ENCODE results near the gene ELOVL5. TPM values are rescaled to one million over a fixed set of nuclear protein-coding genes. Genes with fewer than 3 reads are reported as not detected.

ELOVL5 gene
- total and polyA plus RNA-seq, 4 donors: 22.1 to 77.8 (median 57.8) TPM

DNA sequence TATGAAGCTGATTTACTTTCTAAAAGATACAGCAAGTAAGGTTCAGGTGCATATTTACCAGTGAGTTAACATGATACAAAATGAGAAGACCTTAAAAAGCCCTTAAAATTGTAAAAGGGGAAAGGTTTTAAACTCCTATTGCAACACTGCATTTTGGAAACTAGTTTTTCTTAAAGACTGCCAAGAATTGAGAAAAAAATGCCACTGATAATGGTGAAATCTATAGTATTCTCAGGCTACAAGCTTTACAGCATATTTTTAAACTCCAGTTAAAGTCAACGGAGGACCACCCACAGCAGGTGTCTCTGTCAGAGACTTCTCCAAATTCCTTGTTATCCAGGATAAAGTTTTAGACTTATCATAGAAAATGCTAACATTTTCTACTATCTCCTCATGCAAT is 53.6 kb downstream of the ELOVL5 start:
- H3K9ac ChIP-seq (ENCODE audit: low read depth in 1 of 2, low read length in 2 of 2): no peak overlapping the region
- peaks cover 0 to 15% (median 6%) of the 10 kb centered on the region in 4 donors for H3K36me3 ChIP-seq (ENCODE audit: control insufficient read depth in 4 of 4, insufficient read depth in 3 of 4, low read depth in 1 of 4, low read length in 3 of 4)
- no peak for DNase-seq (ENCODE audit: low spot score)
- peaks cover 7 to 44% (median 41%) of the 10 kb centered on the region in 4 donors for H3K4me1 ChIP-seq (ENCODE audit: control insufficient read depth in 4 of 4, insufficient read depth in 4 of 4, low read length in 3 of 4)
- no peak overlapping the region for H3K27ac ChIP-seq (ENCODE audit: low read depth in 1 of 2, low read length in 2 of 2)
- no peak overlapping the region for H3K4me3 ChIP-seq (ENCODE audit: low read depth in 1 of 3, low read length in 3 of 3)
- no peaks in the 10 kb centered on the region for H3K27me3 ChIP-seq (ENCODE audit: control insufficient read depth in 4 of 4, insufficient read depth in 4 of 4, low read length in 3 of 4)
- TF ChIP-seq FOXA1 (IDR thresholded peaks at IDR 0.05) (no peak), SP1 (IDR thresholded peaks at IDR 0.05) (no peak), FOXA2 (IDR thresholded peaks at IDR 0.05) (no peak), NR2F2 (IDR thresholded peaks at IDR 0.05) (no peak), TAF1 (conservative IDR thresholded peaks at IDR 0.05) (no peak), HNF4G (IDR thresholded peaks at IDR 0.05) (no peak), GABPA (IDR thresholded peaks at IDR 0.05 in 1 of 2, conservative IDR thresholded peaks at IDR 0.05 in 1 of 2) (no peak), EGR1 (IDR thresholded peaks at IDR 0.05; ENCODE audit: low read depth in 2 of 2) (no peak), HNF4A (conservative IDR thresholded peaks at IDR 0.05) (no peak), RXRA (IDR thresholded peaks at IDR 0.05) (no peak), JUND (IDR thresholded peaks at IDR 0.05) (no peak), ZBTB33 (IDR thresholded peaks at IDR 0.05) (no peak), RAD21 (IDR thresholded peaks at IDR 0.05) (no peak)
- TF ChIP-seq, protein P1, sequence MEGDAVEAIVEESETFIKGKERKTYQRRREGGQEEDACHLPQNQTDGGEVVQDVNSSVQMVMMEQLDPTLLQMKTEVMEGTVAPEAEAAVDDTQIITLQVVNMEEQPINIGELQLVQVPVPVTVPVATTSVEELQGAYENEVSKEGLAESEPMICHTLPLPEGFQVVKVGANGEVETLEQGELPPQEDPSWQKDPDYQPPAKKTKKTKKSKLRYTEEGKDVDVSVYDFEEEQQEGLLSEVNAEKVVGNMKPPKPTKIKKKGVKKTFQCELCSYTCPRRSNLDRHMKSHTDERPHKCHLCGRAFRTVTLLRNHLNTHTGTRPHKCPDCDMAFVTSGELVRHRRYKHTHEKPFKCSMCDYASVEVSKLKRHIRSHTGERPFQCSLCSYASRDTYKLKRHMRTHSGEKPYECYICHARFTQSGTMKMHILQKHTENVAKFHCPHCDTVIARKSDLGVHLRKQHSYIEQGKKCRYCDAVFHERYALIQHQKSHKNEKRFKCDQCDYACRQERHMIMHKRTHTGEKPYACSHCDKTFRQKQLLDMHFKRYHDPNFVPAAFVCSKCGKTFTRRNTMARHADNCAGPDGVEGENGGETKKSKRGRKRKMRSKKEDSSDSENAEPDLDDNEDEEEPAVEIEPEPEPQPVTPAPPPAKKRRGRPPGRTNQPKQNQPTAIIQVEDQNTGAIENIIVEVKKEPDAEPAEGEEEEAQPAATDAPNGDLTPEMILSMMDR (IDR thresholded peaks at IDR 0.05; ENCODE audit: low read depth, low read length, missing input control): no peak
- TF ChIP-seq, protein P2, sequence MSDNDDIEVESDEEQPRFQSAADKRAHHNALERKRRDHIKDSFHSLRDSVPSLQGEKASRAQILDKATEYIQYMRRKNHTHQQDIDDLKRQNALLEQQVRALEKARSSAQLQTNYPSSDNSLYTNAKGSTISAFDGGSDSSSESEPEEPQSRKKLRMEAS (IDR thresholded peaks at IDR 0.05): no peak
- TF ChIP-seq, protein P3, sequence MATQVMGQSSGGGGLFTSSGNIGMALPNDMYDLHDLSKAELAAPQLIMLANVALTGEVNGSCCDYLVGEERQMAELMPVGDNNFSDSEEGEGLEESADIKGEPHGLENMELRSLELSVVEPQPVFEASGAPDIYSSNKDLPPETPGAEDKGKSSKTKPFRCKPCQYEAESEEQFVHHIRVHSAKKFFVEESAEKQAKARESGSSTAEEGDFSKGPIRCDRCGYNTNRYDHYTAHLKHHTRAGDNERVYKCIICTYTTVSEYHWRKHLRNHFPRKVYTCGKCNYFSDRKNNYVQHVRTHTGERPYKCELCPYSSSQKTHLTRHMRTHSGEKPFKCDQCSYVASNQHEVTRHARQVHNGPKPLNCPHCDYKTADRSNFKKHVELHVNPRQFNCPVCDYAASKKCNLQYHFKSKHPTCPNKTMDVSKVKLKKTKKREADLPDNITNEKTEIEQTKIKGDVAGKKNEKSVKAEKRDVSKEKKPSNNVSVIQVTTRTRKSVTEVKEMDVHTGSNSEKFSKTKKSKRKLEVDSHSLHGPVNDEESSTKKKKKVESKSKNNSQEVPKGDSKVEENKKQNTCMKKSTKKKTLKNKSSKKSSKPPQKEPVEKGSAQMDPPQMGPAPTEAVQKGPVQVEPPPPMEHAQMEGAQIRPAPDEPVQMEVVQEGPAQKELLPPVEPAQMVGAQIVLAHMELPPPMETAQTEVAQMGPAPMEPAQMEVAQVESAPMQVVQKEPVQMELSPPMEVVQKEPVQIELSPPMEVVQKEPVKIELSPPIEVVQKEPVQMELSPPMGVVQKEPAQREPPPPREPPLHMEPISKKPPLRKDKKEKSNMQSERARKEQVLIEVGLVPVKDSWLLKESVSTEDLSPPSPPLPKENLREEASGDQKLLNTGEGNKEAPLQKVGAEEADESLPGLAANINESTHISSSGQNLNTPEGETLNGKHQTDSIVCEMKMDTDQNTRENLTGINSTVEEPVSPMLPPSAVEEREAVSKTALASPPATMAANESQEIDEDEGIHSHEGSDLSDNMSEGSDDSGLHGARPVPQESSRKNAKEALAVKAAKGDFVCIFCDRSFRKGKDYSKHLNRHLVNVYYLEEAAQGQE (IDR thresholded peaks at IDR 0.05): no peak
- TF ChIP-seq, protein P4, sequence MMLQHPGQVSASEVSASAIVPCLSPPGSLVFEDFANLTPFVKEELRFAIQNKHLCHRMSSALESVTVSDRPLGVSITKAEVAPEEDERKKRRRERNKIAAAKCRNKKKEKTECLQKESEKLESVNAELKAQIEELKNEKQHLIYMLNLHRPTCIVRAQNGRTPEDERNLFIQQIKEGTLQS (IDR thresholded peaks at IDR 0.05): no peak
- H3K9me3 ChIP-seq (ENCODE audit: control insufficient read depth in 4 of 4, low read length in 3 of 4): no peaks in the 10 kb centered on the region
- WGBS: 94% methylated on average over 1 of the region's 1 CpG
